NB4 (cell line): Measurements from ENCODE around the gene PDE11A.

Source experiments
- POLR2A ChIP-seq: IDR thresholded peaks from 2 replicates; pipeline ENCODE4 v1.6.1; 2011; ENCODE audit warnings: mild to moderate bottlenecking; ENCODE audit not compliant: insufficient read length; ENCODE audit errors: extremely low read depth
- TF ChIP-seq, protein P1 (sequence below): IDR thresholded peaks from one replicate; pipeline ENCODE4 v1.5.1; 2012; ENCODE audit warnings: low read depth, low read length
- TF ChIP-seq, protein P2 (sequence below): IDR thresholded peaks from 2 replicates; pipeline ENCODE4 v1.6.1; 2011; ENCODE audit warnings: low read depth, low read length

DNA sequence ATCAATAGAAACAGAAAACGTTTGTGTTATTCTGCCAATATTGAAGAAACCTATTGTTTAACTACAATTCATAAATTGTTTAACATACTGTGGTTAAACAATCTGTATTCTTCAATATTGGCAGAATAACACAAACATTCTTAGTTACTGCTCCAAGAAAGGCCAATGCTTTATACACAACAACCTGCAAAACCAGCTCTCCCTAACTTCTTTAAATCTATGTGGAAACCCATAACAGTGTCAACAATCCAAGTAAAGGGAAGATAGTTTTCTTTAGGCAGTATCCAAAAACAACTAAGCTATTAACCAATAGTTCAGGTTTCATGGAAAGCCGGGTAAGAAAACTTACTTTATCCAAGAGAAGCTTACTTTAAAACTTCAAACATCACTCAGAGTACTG lies 33.5 kb upstream of the PDE11A start:
- TF ChIP-seq, protein P1, sequence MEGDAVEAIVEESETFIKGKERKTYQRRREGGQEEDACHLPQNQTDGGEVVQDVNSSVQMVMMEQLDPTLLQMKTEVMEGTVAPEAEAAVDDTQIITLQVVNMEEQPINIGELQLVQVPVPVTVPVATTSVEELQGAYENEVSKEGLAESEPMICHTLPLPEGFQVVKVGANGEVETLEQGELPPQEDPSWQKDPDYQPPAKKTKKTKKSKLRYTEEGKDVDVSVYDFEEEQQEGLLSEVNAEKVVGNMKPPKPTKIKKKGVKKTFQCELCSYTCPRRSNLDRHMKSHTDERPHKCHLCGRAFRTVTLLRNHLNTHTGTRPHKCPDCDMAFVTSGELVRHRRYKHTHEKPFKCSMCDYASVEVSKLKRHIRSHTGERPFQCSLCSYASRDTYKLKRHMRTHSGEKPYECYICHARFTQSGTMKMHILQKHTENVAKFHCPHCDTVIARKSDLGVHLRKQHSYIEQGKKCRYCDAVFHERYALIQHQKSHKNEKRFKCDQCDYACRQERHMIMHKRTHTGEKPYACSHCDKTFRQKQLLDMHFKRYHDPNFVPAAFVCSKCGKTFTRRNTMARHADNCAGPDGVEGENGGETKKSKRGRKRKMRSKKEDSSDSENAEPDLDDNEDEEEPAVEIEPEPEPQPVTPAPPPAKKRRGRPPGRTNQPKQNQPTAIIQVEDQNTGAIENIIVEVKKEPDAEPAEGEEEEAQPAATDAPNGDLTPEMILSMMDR: no peak
- TF ChIP-seq POLR2A: no peak
- TF ChIP-seq, protein P2, sequence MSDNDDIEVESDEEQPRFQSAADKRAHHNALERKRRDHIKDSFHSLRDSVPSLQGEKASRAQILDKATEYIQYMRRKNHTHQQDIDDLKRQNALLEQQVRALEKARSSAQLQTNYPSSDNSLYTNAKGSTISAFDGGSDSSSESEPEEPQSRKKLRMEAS: no peak
